Nephron (organoid): ENCODE results near the gene IGF2.

Experiments used
- H3K27ac Mint-ChIP-seq, 3 experiments: 2 replicates each; pipeline ENCODE4 v1.8.0; 2020; ENCODE audit warnings: mixed read lengths in 3 of 3, mild to moderate bottlenecking in 2 of 3, moderate library complexity in 1 of 3
- H3K27me3 Mint-ChIP-seq: 2 replicates; pipeline ENCODE4 v1.8.0; 2021; ENCODE audit warnings: low read depth, mild to moderate bottlenecking, moderate library complexity, mixed read lengths
- H3K36me3 Mint-ChIP-seq: 2 replicates; pipeline ENCODE4 v1.8.0; 2020; ENCODE audit warnings: low read depth, mixed read lengths
- H3K4me1 Mint-ChIP-seq: 2 replicates; pipeline ENCODE4 v1.8.0; 2020; ENCODE audit warnings: mixed read lengths
- H3K4me3 Mint-ChIP-seq, 3 experiments: 2 replicates each; pipeline ENCODE4 v1.8.0; 2020; ENCODE audit warnings: mild to moderate bottlenecking in 3 of 3, mixed read lengths in 3 of 3, moderate library complexity in 2 of 3
- H3K9me3 Mint-ChIP-seq: 2 replicates; pipeline ENCODE4 v1.8.0; 2020; ENCODE audit warnings: mixed read lengths
- TF ChIP-seq, protein P1 (sequence below), 3 experiments: fragments of 200-600 bp; sonication (generic); IDR thresholded peaks; one replicate each; pipeline ENCODE4 v1.5.0; 2021; ENCODE audit warnings: antibody characterized with exemption in 3 of 3; ENCODE audit not compliant: unreplicated experiment in 3 of 3

IGF2 gene

GRCh38 chr11:2132874-2133240, 6.3 kb downstream of the IGF2 start:
- TF ChIP-seq, protein P1, sequence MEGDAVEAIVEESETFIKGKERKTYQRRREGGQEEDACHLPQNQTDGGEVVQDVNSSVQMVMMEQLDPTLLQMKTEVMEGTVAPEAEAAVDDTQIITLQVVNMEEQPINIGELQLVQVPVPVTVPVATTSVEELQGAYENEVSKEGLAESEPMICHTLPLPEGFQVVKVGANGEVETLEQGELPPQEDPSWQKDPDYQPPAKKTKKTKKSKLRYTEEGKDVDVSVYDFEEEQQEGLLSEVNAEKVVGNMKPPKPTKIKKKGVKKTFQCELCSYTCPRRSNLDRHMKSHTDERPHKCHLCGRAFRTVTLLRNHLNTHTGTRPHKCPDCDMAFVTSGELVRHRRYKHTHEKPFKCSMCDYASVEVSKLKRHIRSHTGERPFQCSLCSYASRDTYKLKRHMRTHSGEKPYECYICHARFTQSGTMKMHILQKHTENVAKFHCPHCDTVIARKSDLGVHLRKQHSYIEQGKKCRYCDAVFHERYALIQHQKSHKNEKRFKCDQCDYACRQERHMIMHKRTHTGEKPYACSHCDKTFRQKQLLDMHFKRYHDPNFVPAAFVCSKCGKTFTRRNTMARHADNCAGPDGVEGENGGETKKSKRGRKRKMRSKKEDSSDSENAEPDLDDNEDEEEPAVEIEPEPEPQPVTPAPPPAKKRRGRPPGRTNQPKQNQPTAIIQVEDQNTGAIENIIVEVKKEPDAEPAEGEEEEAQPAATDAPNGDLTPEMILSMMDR (IDR thresholded peaks at IDR 0.05; ENCODE audit: unreplicated experiment in 3 of 3): no peak
- Mint-ChIP-seq H3K9me3 (no peaks in the 10 kb centered on the region), H3K27ac (peak overlapping the region; percentile 16 to 90 (median 63)), H3K4me1 (peaks cover 31% of the 10 kb centered on the region), H3K36me3 (peaks cover 51% of the 10 kb centered on the region), H3K27me3 (peaks cover 67% of the 10 kb centered on the region), H3K4me3 (peak overlapping the region; percentile 69 to 73 (median 72))

DNA sequence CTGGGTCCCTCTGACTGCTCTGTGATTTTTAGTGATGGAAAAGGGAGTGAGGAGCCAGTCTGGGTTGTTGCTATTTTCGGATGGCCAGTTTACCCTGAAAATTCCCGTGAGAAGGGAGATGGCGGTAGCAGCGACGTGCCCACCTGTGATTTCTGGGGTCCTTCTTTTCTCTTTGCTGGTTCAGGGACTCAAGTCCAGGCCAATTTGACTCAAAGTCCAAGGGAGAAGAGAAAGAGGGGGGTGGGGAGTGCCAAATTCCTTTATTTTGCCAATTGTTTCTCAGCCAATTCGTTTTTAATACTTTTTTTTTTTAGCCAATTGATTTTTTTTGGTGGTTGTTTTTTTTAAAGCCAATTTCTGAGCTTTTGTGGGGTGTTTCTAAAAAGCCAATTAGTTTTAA, 6.9 kb downstream of the IGF2 start:
- TF ChIP-seq, protein P1 (IDR thresholded peaks at IDR 0.05; ENCODE audit: unreplicated experiment in 3 of 3): no peak
- Mint-ChIP-seq H3K36me3 (peaks cover 51% of the 10 kb centered on the region), H3K9me3 (no peaks in the 10 kb centered on the region), H3K4me3 (peak overlapping the region; percentile 48 to 66 (median 58)), H3K27ac (peak overlapping the region; percentile 63 to 90 (median 72)), H3K27me3 (peaks cover 61% of the 10 kb centered on the region), H3K4me1 (peaks cover 31% of the 10 kb centered on the region)

DNA sequence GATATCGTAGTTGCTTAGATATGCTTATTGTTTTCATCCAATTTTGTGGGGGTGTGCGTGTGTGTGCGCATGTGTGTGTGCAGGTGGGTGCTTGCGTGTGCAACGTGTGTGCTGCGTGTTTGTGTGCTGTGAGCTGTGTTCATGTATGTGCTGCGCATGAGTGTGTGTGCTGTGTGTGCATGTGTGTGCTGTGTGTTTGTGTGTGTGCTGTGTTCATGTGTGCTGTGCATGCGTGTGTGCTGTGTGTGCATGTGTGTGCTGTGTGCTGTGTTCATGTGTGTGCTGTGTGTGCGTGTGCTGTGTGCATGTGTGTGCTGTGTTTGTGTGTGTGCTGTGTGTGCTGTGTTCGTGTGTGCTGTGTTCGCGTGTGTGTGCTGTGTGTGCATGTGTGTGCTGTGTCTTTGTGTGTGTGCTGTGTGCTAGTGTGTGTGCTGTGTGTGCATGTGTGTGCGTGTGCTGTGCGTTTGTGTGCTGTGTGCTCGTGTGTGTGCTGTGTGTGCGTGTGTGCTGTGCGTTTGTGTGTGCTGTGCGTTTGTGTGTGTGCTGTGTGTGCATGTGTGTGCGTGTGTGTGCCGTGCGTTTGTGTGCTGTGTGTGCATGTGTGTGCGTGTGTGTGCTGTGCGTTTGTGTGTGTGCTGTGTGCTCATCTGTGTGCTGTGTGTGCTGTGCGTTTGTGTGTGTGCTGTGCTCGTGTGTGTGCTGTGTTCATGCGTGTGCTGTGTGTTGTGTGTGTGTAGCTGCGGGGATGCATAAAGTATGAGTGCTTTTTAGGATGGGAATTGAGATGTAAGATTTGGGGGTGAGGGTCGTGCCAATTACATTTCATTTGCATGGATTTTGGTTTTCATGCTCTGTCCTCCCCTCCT, 7.6 kb downstream of the IGF2 start:
- Mint-ChIP-seq H3K9me3 (no peaks in the 10 kb centered on the region), H3K4me3 (peak overlapping the region; percentile 25 to 58 (median 48)), H3K27ac (peak overlapping the region; percentile 63 to 90 (median 72)), H3K27me3 (peaks cover 55% of the 10 kb centered on the region), H3K4me1 (peaks cover 31% of the 10 kb centered on the region), H3K36me3 (peaks cover 51% of the 10 kb centered on the region)
- TF ChIP-seq, protein P1 (IDR thresholded peaks at IDR 0.05; ENCODE audit: unreplicated experiment in 3 of 3): no peak

DNA sequence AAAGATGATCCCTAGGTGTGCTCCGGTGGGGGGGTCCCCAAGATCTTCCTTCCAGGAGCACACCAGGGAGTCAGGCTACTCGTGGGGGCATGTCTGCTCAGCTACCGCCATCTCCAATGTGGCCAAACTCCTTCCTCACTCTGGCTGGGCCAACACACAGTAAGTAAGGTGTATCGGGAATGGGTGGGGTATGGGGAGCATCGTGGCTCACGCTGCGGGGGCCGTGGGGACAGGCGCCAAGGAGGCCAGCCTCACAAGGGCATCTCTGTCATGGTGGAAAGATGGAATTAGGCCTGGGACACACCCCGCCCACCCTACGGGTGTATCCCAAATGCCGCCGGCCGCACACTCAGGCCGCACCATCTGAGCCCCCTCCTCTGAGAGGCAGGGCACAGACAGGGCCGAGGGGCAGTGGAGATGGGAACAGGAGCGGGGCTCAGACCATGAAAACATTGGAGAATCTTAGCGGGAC, 8.3 kb downstream of the IGF2 start:
- H3K9me3 Mint-ChIP-seq: no peaks in the 10 kb centered on the region
- H3K27ac Mint-ChIP-seq: peak overlapping the region; percentile 63 to 90 (median 72)
- H3K4me1 Mint-ChIP-seq: peaks cover 27% of the 10 kb centered on the region
- peaks cover 48% of the 10 kb centered on the region for H3K27me3 Mint-ChIP-seq
- peak overlapping the region; percentile 25 to 58 (median 48) for H3K4me3 Mint-ChIP-seq
- peaks cover 44% of the 10 kb centered on the region for H3K36me3 Mint-ChIP-seq
- TF ChIP-seq, protein P1 (IDR thresholded peaks at IDR 0.05; ENCODE audit: unreplicated experiment in 3 of 3): no peak

- no peak overlapping the region for H3K4me3 Mint-ChIP-seq
- H3K9me3 Mint-ChIP-seq: no peaks in the 10 kb centered on the region
- H3K27me3 Mint-ChIP-seq: peaks cover 37% of the 10 kb centered on the region
- peaks cover 23% of the 10 kb centered on the region for H3K4me1 Mint-ChIP-seq
- H3K36me3 Mint-ChIP-seq: peaks cover 36% of the 10 kb centered on the region
- TF ChIP-seq, protein P1 (IDR thresholded peaks at IDR 0.05; ENCODE audit: unreplicated experiment in 3 of 3): no peak
- H3K27ac Mint-ChIP-seq: peak overlapping the region in 1 of 3 experiments; percentile 37
Observed at GRCh38 chr11:2129699-2130366, 9.4 kb downstream of the IGF2 start.
